Fibroblast of lung (primary cell): ENCODE results near the gene SRD5A1. TPM values are rescaled to one million over a fixed set of nuclear protein-coding genes. Genes with fewer than 3 reads are reported as not detected.

Source experiments
- DNase-seq, 2 donors: peaks; one replicate each; pipeline versions ENCODE4 v3.0.0 to v3.0.0-alpha.2; 2010; ENCODE audit warnings: low read depth in 2 of 2
- H2AFZ ChIP-seq: 2 replicates; pipeline ENCODE4 v1.5.1; 2012; ENCODE audit warnings: low read length, control low read depth, inconsistent platforms
- H3K27ac ChIP-seq: 2 replicates; pipeline ENCODE4 v1.5.1; 2011; ENCODE audit warnings: low read length, control low read depth; ENCODE audit not compliant: insufficient read depth
- H3K27me3 ChIP-seq: 2 replicates; pipeline ENCODE4 v1.5.1; 2011; ENCODE audit warnings: mild to moderate bottlenecking, low read length; ENCODE audit not compliant: control insufficient read depth, insufficient read depth
- H3K36me3 ChIP-seq: 2 replicates; pipeline ENCODE4 v1.5.1; 2011; ENCODE audit warnings: low read length; ENCODE audit not compliant: control insufficient read depth, insufficient read depth
- H3K4me1 ChIP-seq: 2 replicates; pipeline ENCODE4 v1.5.1; 2011; ENCODE audit warnings: low read length; ENCODE audit not compliant: control insufficient read depth, insufficient read depth; ENCODE audit errors: extremely low read depth
- H3K4me2 ChIP-seq: 2 replicates; pipeline ENCODE4 v1.5.1; 2011; ENCODE audit warnings: low read length, control low read depth; ENCODE audit not compliant: insufficient read depth; ENCODE audit errors: extremely low read depth
- H3K4me3 ChIP-seq, 4 experiments: fragments of 200-600 bp in 1 of 4; sonication (generic) in 1 of 4; replicated peaks in 1 of 4; 2 replicates each; pipeline ENCODE4 v1.5.1; 2011 to 2016; ENCODE audit warnings: low read length in 4 of 4, low read depth in 3 of 4, mild to moderate bottlenecking in 3 of 4, control low read depth in 2 of 4, inconsistent platforms in 1 of 4, mixed read lengths in 1 of 4; ENCODE audit not compliant: insufficient read depth in 1 of 4; ENCODE audit errors: control extremely low read depth in 1 of 4
- H3K79me2 ChIP-seq: 2 replicates; pipeline ENCODE4 v1.5.1; 2012; ENCODE audit warnings: mild to moderate bottlenecking, low read length, inconsistent platforms; ENCODE audit not compliant: control insufficient read depth, insufficient read depth
- H3K9ac ChIP-seq: 2 replicates; pipeline ENCODE4 v1.5.1; 2011; ENCODE audit warnings: mild to moderate bottlenecking, low read length, control low read depth; ENCODE audit not compliant: insufficient read depth
- H3K9me3 ChIP-seq: 2 replicates; pipeline ENCODE4 v1.5.1; 2012; ENCODE audit warnings: low read depth, low read length; ENCODE audit not compliant: control insufficient read depth, insufficient read depth
- H4K20me1 ChIP-seq: 2 replicates; pipeline ENCODE4 v1.5.1; 2011; ENCODE audit warnings: low read length; ENCODE audit not compliant: control insufficient read depth, insufficient read depth; ENCODE audit errors: extremely low read depth
- EZH2 ChIP-seq: IDR thresholded peaks from 2 replicates; pipeline ENCODE4 v1.5.1; 2012; ENCODE audit warnings: low read length, control low read depth, mild to moderate bottlenecking; ENCODE audit errors: missing control alignments
- polyA plus RNA-seq, 2 donors: library from polyadenylated mRNA; depleted of rRNA in 1 of 2; stranded (reverse) in 1 of 2; unstranded in 1 of 2; fragments of >200 nt; gene quantifications; 2 replicates each; pipeline ENCODE4 v1.2.1, GENCODE V29; 2011 to 2012; ENCODE audit warnings: missing spikeins in 1 of 2
- total RNA-seq: library from RNA; depleted of rRNA; stranded (reverse); fragments of >200 nt; gene quantifications from 2 replicates; pipeline ENCODE4 v1.2.1, GENCODE V29; 2014
- TF ChIP-seq, protein P1 (sequence below), 2 donors: IDR thresholded peaks in 1 of 2; conservative IDR thresholded peaks in 1 of 2; 1 replicate in 1 of 2; 2 replicates in 1 of 2; pipeline ENCODE4 v1.5.1; 2011 to 2012; ENCODE audit warnings: low read length in 2 of 2, control low read depth in 1 of 2, inconsistent platforms in 1 of 2, low read depth in 1 of 2, mild to moderate bottlenecking in 1 of 2

SRD5A1 gene
- total and polyA plus RNA-seq, 2 donors (not counting 1 experiment from before 2014, with no cell fraction given), result 12.1 to 20.6 TPM

GRCh38 chr5:6673031-6673430 lies 39.8 kb downstream of the SRD5A1 start:
- H3K4me2 ChIP-seq, result no peak overlapping the region
- H2AFZ ChIP-seq, result no peak overlapping the region
- no peaks in the 10 kb centered on the region for H3K4me1 ChIP-seq
- H3K36me3 ChIP-seq, result peaks cover 2% of the 10 kb centered on the region
- no peak overlapping the region for H3K4me3 ChIP-seq
- no peak overlapping the region for H3K27ac ChIP-seq
- H3K9ac ChIP-seq, result no peak overlapping the region
- DNase-seq, result no peak
- TF ChIP-seq, protein P1, sequence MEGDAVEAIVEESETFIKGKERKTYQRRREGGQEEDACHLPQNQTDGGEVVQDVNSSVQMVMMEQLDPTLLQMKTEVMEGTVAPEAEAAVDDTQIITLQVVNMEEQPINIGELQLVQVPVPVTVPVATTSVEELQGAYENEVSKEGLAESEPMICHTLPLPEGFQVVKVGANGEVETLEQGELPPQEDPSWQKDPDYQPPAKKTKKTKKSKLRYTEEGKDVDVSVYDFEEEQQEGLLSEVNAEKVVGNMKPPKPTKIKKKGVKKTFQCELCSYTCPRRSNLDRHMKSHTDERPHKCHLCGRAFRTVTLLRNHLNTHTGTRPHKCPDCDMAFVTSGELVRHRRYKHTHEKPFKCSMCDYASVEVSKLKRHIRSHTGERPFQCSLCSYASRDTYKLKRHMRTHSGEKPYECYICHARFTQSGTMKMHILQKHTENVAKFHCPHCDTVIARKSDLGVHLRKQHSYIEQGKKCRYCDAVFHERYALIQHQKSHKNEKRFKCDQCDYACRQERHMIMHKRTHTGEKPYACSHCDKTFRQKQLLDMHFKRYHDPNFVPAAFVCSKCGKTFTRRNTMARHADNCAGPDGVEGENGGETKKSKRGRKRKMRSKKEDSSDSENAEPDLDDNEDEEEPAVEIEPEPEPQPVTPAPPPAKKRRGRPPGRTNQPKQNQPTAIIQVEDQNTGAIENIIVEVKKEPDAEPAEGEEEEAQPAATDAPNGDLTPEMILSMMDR (conservative IDR thresholded peaks at IDR 0.05 in 1 of 2, IDR thresholded peaks at IDR 0.05 in 1 of 2; ENCODE audit: low read depth in 1 of 2, low read length in 2 of 2), result no peak
- no peak for TF ChIP-seq EZH2
- no peaks in the 10 kb centered on the region for H3K9me3 ChIP-seq
- H4K20me1 ChIP-seq, result no peaks in the 10 kb centered on the region
- no peaks in the 10 kb centered on the region for H3K27me3 ChIP-seq
- no peaks in the 10 kb centered on the region for H3K79me2 ChIP-seq

DNA sequence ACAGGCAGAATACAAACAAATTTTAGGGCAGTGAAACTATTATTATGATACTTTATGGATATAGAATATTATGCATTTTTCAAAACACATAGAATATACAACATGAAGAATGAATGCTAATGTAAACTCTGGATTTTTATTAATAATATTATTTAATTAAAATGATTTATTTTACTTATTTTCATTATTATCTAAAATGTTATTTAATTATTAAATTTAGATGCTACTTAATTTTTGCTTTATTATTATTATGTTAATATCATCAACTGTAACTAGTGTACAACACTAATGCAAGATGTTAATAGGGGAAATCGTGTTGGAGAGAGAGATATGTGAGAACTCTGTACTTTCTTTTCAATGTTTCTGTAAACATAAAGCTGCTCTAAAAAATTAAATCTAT lies 40.7 kb downstream of the SRD5A1 start:
- Histone ChIP-seq H3K27ac (no peak overlapping the region), H3K27me3 (no peaks in the 10 kb centered on the region), H3K4me2 (no peak overlapping the region), H3K36me3 (peaks cover 2% of the 10 kb centered on the region), H2AFZ (no peak overlapping the region), H3K9ac (no peak overlapping the region), H3K4me3 (no peak overlapping the region), H4K20me1 (no peaks in the 10 kb centered on the region), H3K79me2 (no peaks in the 10 kb centered on the region), H3K4me1 (no peaks in the 10 kb centered on the region), H3K9me3 (no peaks in the 10 kb centered on the region)
- DNase-seq, result no peak
- TF ChIP-seq, protein P1 (conservative IDR thresholded peaks at IDR 0.05 in 1 of 2, IDR thresholded peaks at IDR 0.05 in 1 of 2; ENCODE audit: low read depth in 1 of 2, low read length in 2 of 2), result no peak
- no peak for TF ChIP-seq EZH2

GRCh38 chr5:6674421-6674820 lies 41.2 kb downstream of the SRD5A1 start:
- Histone ChIP-seq H3K4me3 (no peak overlapping the region), H3K36me3 (peaks cover 2% of the 10 kb centered on the region), H2AFZ (no peak overlapping the region), H3K4me2 (no peak overlapping the region), H3K9ac (no peak overlapping the region), H3K27ac (no peak overlapping the region), H3K79me2 (no peaks in the 10 kb centered on the region), H3K27me3 (no peaks in the 10 kb centered on the region), H4K20me1 (no peaks in the 10 kb centered on the region), H3K9me3 (no peaks in the 10 kb centered on the region), H3K4me1 (no peaks in the 10 kb centered on the region)
- TF ChIP-seq, protein P1 (conservative IDR thresholded peaks at IDR 0.05 in 1 of 2, IDR thresholded peaks at IDR 0.05 in 1 of 2; ENCODE audit: low read depth in 1 of 2, low read length in 2 of 2), result no peak
- no peak for TF ChIP-seq EZH2
- DNase-seq, result no peak
